HG02623 (cell line): ENCODE data around the gene BARX1.
"Not testable (repeated sequence)": the region's sequence is repeated elsewhere in the genome, so short reads cannot be mapped to it uniquely, and the experiment has no call there.

Experiments
- ATAC-seq: cut with Tn5 transposase; IDR thresholded peaks from one replicate; pipeline ENCODE4 v1.9.1; 2021; ENCODE audit warnings: moderate library complexity; ENCODE audit not compliant: unreplicated experiment

BARX1 gene

GRCh38 chr9:93955111-93955980, at the start of gene BARX1:
Gene BARX1, minus strand, starts transcription at chr9:93955355. Its CDS starts 209 bp downstream, at chr9:93955146.
- ATAC-seq: no peak

DNA sequence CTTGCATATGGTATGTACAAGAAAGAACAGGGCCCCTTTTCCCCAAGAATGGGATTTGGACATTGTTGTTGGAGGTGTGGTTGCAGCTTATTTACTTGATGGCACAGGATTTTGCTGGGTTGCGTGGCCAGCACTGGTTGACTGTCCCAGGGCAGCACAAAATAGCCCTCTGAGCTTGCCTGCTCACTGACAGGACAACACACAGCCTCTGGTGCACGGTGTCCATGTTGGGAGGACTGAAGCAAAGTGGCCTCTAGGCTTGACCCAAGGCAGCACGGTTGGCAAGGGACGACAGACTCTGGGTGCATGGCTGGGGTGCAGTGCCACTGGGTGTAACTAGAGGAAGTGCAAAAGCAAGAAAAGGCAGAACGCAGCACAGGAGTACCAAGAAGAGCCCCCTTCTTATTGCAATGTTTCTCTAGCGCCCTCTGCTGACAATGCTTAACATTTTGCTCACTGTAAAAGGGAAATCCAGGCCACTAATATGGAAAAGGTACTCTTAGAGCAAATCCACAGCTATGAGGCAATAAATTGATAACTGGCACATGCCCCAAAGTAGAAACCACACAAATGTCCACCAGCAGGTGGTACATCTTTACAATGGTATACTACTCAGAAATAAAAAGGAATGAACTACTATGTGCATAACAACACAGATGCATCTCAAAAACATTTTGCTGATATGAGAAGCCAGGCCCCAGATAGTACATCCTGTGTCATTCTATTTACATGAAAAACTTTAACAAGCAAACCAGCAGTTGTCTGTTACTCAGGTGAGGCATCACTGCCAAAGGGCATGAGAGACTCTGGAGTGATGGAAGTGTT, 47.4 kb upstream of the BARX1 start:
- no peak for ATAC-seq

DNA sequence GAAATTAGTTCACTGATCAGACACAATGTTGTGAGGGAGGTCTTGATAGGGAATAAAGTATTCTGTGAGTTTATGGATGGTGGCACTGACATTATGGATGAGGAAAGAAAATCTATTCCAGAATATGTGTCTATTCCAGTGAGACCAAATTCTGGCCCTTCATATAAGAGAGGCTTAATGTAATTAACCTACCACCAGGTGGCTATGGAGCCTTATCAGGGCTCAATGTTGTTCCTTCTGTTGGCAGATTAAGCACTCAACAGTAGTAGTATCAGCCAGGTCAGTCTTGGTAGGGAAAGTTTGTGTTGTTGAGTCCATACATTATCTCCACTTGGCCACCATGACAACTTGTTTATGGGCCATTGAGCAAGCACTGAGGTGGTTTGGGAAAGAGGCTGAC, 41.7 kb upstream of the BARX1 start:
- no peak for ATAC-seq

DNA sequence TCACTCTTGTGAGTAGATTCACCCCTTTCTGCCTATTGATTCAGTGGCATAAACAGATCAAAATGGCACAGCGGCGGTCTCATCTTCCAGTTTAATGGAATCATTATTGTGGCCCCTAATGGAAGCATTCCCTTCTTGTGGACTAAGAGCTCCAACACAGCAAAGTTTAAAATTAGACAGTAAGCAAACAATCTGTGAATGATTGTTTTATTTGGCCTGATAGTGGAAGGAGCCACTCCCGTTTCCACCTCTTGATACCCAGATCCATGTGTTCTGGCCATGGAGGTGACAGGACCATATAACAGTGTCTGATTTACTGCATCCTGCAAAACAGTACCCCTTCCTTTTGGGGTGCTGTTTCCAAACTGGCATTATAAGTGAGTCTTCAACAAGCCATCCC, 41.2 kb upstream of the BARX1 start:
- no peak for ATAC-seq

DNA sequence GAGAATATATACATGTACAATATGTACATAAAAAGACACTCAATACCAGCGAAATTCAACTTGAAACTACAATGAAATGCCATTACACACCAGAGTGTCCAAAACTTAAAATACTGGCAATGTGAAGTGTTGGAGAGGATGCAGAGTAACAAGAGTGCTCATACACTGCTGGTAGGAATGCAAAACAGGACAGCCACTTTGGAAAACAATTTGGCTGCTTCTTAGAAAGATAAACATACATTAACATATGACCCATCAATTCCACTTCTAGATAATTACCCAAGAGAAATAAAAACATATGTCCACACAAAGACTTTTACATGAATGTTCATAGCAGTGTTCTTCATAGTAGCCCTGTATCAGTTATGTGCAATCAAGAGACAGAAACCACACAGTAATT, 39.4 kb upstream of the BARX1 start:
- ATAC-seq: no peak

GRCh38 chr9:93994132-93994531, 39.0 kb upstream of the BARX1 start:
- no peak for ATAC-seq

GRCh38 chr9:93992830-93993229, 37.7 kb upstream of the BARX1 start:
- ATAC-seq: no peak

DNA sequence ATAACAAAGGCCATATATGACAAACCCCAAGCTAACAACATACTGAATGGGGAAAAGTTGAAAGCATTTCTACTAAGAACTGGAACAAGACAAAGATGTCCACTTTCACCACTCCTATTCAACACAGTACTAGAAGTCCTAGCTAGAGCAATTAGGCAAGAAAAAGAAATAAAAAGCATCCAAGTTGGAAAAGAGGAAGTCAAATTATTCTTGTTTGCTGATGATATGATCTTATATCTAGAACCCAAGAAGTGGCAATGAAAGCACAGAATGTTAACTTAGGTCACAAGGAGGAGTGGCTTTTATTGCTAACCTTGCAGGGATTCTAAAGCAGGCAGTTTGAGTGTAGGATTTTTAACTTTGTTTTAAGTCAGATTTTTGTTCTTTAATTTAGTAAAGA, 35.3 kb upstream of the BARX1 start:
- ATAC-seq: no peak

DNA sequence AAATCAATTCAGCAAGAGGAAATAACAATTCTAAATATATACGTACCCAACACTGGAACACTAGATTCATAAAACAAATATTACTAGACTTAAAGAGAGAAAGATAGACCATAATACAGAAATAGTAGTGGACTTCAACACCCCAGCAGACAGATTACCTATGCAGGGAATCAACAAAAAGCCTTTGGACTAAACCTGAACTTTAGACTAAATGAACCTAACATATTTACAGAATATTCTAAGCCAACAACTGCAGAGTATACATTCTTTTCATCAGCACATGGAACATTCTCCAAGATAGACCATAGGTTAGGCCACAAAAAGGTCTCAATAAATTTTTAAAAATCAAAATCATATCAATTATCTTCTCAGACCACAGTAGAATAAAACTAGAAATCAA, 32.9 kb upstream of the BARX1 start:
- no peak for ATAC-seq

DNA sequence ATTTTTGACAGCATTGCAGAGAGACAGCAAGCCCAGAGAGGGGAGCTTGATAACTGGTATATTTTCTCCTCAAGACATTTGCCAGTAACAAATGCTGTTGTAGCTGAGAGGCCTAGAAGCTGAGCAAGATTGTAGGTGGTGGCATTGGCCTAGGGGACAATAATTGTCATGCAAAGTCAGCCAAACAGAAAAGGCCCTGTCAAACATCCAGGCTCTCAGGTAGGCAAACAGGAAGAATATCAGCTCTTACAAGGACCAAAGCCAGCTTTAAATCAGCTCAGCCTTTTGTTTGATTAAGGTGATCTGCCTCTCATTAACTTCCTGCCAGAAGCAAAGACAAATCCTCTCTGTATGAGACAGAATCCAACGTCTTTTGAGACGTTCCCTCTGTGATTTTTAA, 29.7 kb upstream of the BARX1 start:
- no peak for ATAC-seq

- ATAC-seq: no peak
These were observed 28.7 kb upstream of the BARX1 start for GRCh38 chr9:93983875-93984274.

DNA sequence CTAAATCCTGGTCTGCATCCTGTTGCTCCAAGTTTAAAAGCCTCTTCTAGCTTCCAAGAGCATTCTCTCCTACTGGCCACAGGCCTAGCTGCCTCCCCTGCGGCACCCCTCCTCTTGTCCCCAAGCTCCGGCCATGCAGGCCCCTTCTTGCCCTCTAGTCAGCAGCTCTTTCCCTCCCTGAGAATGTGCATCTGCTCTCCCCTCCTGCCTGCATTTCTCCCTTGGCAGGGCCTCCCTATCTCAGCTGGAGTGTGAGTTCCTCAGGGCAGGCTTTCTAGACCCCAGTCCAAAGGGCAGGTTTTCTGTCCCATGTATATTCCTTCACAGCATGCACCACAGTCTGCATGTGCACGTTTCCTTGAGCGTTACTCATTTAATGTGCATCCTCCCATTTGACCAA, 24.6 kb upstream of the BARX1 start:
- ATAC-seq: no peak

GRCh38 chr9:93978551-93978950, 23.4 kb upstream of the BARX1 start:
- no peak for ATAC-seq

- ATAC-seq: no peak
These were observed 21.8 kb upstream of the BARX1 start for GRCh38 chr9:93976973-93977372.

DNA sequence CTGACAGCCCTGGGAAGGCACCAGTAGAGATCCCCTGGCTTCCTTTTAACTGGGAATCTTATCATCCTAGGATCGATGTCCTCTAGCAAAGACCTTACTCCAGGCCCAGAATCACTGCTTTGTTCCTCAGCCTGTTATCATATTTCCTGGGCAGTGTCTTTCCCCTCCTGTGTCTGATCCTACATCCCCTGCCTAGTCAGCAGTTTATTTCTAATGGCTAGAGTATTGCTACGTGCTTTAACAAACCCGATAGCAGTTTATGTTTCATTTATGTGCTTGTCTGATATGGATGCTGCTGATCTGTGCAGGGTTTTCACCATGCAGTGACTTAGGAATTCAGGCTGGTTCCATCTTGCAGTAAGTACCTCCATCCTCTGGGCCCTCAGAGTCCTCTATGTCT, 20.9 kb upstream of the BARX1 start:
- ATAC-seq: no peak

- no peak for ATAC-seq
These were observed 20.1 kb upstream of the BARX1 start for GRCh38 chr9:93975262-93975661.

DNA sequence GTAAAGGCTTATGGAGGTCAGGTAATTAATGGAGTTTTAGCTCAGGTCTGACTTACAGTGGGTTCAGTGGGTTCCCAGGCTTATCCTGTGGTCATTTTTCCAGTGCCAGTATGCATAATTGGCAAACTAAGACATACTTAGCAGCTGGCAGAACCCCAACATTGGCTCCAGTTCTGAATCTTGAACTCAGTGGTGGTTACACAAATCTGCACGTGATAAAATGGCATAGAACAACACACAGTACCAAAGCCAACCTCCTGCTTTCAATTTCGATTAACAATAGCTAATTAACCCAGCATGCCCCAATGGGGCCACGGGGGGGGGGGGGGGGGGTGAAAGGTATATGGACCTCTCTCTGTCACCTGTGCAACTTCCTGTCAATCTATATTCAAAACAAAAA, 19.0 kb upstream of the BARX1 start:
- no peak for ATAC-seq

GRCh38 chr9:93972655-93973054, 17.5 kb upstream of the BARX1 start:
- ATAC-seq: not testable (repeated sequence)

GRCh38 chr9:93969328-93969661, 14.1 kb upstream of the BARX1 start:
- no peak for ATAC-seq

- no peak for ATAC-seq
These were observed 13.5 kb upstream of the BARX1 start for GRCh38 chr9:93968451-93969327.
